GM19099 (cell line): ENCODE data around the gene DNAJC30.

Experiments used
- POLR2A ChIP-seq: IDR thresholded peaks from 3 replicates; pipeline ENCODE4 v1.6.1; 2011; ENCODE audit warnings: low read depth; ENCODE audit not compliant: insufficient read length; ENCODE audit errors: extremely low read depth

The DNAJC30 gene

DNA sequence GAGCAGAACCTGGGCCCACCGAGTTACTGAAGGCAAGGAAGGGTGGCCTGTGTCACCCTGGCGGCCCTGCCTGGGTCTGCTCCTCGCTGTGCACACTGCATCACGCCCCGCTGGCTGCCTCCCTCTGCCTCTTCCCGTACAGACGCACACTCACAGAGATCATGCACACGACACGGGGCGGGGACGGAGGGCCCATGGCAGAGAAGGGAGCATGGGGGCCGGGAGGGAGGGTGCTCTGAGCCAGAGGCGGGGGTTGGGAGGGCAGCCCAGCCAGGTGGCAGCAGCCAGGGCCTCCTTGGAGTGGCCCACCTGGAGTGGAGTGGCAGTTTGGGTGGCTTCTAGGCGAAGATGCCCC lies 16.8 kb upstream of the DNAJC30 start:
- TF ChIP-seq POLR2A: no peak

DNA sequence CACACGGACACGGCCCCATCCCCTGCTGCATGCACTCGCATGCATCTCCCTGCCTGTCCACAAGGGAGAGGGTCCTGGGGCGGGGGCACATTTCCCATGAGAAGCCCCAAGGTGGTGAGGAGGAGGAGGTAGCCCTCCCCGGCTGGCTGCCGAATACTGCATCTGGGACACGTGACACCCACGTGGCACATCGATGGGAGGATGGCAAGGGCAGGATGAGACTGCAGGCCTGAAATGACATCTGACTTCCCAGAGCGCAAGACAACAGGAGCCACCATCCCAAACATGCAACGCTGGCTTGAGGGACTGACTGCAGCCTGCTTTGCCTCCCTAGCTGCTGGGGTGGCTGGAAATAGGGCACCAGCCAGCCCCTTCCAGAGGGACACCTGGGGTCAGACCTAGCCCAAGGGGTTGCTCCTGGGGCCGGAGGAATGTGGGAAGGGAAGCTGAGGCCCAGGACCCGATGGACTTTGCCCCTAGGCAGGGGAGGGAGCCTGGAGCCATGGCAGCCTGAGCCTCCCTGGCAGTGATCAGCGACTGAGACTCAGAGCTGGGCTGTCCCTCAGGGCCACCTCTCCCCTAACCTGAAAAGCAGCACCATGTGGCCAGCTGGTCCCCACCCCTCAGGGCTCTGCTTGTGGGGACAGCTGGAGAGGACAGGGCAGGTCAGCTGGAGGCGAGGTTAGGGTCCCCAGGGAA lies 16.3 kb upstream of the DNAJC30 start:
- TF ChIP-seq POLR2A: no peak

DNA sequence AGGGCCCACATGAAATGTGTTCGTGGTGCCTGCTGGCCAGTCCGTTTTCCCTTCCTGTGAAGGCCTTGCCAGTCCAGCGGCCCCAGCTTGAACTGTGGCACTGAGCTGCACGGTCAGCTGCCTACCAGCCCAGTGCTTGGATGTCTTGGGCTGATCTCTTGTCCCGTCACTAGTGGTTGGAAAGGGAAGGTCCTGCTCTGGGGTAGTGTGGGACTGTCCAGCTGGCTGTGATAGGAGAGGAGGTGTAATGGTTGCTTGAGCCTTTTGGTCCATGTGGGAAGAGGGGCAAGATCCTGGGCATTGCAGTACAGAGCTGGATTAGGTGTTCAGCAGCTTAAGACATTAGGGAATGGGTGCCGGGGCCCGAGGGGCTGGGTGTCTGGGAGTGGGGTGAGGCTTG lies 15.2 kb upstream of the DNAJC30 start:
- no peak for TF ChIP-seq POLR2A

DNA sequence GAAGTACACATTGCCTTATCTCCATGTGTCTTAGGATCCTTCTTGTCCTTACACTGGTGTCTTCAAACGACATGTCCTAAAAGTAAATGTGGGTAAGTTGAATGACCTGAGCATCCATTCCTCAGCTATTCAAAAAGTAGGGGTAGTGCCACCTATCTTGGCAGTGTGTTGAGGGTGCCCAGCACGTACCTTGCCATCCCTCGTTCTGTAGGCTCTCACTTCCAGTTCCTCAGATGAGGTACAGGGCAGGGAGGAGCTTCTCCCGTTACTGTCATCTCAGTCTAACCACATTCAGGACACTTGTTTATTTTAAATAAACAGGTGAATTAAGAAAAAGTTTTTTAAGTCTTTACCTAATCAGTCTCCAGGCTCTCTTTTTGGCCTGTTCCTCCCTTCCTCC lies 13.1 kb upstream of the DNAJC30 start:
- TF ChIP-seq POLR2A: no peak

DNA sequence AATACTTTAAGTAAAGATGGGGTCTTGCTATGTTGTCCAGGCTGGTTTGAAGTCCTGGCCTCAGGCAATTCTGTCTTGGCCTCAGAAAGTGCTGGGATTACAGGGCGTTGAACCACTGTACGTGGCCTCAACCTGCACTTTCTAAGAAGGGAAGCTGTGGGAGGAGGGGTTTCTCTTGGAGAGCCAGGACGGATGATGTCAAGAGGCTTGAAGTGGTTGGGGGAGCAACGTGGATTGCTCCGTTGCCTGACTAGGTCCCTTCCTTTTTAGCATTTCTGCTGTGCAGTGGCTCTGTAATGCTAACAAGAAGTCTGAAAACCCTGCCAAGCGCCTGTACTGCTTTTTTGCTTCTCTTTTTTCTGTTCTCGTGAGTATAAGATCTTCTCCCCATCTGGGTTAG lies 7.4 kb upstream of the DNAJC30 start:
- TF ChIP-seq POLR2A: no peak

DNA sequence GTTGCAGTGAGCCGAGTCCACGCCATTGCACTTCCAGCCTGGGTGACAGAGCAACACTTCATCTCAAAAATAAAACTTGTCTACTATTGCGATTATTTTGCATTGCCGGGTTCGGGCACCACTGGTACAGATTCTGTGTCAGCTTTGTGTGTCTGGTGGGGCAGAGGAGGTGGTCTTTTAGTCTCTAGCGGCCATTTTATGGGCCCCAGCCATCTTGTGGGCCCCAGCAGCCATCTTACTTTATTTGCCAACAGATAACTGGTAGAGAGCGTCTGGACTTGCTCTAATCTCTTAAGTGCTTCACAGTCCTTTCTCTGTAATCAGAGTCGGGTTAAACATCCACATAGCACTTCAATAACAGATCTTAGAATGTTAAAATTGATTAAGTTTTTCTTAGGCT lies 5.0 kb upstream of the DNAJC30 start:
- TF ChIP-seq POLR2A: no peak

DNA sequence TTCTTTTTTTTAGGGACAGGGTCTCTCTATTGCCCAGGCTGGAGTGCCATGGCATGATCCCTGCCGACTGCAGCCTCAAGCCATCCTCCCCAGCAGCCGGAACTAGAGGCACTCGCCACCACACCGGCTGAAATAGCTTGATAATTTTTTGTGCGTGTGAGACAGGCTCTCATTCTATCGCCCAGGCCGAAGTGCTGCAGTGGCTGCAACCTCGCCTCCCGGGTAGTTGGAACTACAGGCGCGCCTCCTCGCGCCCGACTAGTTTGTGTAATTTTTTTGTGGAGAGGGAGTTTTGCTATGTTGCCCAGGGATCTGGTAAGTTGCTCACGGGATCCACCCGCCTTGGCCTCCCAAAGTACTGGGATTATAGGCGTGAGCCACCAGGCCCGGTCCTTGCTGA lies 2.1 kb upstream of the DNAJC30 start:
- TF ChIP-seq POLR2A: no peak

DNA sequence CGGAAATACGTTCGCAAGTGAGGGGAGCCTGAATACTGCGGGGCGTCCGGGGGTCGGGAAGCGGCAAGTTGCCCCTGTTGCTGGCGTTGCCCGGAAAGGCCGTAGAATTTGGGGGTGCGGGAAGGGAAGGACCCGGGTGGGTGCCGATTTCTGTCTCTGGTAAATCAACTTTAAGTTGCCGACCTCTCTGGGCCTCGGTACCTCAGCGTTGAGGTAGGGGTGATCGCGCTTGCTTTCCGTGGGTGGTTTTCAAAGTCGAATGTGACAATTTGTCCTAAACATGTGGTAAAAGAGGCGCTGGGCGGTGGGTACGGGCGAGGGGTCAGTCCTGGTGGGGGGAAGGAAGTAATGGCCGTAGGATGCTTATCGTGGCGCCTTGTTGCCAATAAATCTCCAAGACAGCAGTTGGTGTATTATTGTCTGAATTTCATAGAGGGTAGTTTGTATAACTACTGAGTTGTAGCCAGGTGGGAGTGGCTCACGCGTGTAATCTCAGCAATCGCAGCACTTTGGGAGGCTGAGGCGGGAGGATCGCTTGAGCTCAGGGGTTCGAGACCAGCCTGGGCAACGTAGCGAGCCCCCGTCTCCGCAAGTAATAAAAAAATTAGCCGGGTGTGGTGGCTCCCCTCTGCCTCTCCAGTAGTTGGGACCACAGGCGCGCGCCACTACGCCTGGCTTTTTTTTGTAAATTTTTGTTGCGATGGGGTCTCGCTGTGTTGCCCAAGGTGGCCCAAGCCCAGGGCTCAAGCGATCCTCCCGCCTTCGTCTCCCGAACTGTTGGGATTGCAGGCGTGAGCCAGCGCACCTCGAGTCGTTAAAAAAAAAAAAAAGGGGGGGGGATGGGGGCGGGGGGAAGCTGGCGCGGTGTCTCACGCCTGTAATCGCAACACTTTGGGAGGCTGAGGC lies 788 bp upstream of the DNAJC30 start:
- TF ChIP-seq POLR2A: no peak

DNA sequence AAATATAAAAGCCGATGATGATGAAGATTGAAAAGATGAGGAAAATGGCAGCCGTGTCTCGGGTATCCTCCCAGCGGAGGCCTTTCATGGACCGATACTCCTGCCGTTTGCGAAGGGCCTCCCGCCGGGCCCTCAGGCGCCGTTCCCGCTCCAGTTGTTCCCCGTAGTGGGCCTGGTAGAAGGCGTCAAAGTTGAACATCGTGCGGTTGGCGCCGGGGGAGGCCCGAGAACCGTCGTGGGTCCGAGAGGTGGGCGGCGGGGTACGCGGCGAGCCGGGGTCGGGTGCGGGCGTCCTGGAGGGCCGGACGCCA lies 553 bp downstream of the DNAJC30 start:
- TF ChIP-seq POLR2A: no peak

DNA sequence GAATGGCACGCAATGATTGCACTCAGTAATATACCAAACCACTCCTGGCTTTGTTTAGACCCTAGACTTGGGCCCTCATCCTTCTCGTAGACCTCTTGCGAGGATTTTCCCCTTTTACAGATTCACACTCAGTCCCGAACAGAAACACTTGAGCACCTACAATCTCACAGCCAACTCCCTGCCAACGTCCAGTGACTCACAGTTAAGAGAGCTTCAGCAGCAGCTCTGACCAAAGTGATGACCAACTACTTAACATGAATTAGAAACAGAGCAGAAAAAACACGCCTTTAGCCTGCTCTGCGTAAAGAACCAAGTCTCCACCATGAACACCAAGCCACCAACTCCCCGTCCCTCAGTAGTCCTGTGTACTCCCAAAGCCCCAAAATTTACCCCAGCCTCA lies 2.2 kb downstream of the DNAJC30 start:
- no peak for TF ChIP-seq POLR2A

DNA sequence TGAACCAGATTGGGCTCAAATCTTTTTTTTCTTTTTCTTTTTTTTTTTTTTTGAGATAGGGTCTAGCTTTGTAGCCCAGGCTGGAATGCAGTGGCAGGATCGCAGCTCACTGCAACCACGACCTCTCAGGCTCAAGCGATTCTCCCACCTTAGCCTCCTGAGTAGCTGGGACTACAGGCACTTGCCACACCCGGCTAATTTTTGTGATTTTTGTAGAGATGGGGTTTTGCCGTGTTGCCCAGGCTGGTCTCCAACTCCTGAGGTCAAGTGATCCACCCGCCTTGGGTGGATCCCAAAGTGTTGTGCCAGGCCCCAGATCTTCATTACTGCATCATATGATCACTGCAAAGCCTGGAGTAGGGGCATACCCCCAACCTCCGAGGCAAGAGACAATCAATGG lies 2.8 kb downstream of the DNAJC30 start:
- TF ChIP-seq POLR2A: no peak

DNA sequence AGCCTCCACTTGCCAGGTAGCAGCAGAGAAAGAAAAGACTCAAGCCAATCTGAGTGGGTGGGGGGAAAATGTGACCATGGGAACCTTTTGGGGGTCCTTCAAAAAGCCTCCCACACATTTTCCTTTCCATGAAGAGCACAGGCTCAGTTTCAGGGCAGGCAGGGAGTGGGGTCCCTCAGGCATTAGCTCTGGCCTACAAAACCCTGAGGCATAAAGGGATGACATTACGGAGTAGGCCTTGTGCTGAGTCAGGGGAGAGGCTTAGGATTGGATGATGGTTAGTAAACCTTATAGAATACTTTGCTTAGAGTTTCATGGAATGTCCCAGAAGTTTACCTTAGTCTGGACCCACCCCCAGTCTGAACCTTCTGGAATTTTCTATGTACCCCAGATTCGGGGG lies 3.5 kb downstream of the DNAJC30 start:
- TF ChIP-seq POLR2A: no peak

DNA sequence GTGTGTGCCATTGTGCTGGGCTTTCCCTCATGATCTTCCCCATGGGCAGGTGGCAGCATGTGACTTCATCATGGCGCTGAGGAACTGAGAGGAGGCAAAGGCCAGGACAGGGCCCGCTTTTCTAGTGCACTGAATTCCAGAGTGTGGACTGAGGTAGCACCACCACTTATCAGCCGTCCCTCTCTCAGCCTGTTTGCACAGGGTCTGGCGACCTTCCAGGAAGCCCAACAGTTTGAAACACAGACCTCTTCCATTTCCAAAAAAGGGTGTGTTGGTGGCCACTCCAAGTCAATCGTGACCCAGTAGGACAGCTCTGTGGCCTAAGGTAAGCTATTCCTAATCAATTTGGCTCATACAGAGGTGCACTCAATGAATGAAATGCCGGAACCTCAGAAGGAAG lies 4.4 kb downstream of the DNAJC30 start:
- TF ChIP-seq POLR2A: no peak

DNA sequence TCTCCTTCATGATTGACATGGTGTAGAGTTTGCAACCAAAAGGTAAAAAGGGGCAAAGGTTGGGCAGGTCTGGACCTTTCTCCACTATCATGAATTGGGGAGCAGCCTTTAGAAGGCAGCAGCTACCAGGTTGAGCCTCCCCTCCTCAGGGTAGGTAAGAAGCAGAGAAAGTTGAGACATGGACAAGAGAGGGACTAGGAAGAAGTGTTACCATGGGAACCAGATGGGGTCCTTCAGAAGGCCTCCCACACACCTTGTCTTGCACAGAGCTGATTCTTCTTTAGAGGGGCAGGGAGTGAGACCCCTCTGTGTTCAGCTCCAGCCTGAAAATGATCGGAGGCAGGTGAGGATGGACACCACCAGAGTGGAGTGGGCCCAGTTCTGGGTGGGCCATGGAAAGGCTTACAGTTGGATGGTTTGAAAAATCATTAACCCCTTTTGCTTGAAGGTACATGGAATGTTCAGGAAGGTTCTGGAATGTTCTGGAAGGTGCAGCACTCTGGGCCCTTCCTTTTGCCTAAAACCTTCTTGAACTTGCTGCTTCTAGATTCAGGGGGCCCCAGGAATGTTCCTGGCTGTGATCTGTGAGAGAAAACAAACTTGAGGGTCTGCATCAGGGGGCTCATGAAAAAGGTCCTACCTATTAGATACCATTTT lies 8.7 kb downstream of the DNAJC30 start:
- no peak for TF ChIP-seq POLR2A

DNA sequence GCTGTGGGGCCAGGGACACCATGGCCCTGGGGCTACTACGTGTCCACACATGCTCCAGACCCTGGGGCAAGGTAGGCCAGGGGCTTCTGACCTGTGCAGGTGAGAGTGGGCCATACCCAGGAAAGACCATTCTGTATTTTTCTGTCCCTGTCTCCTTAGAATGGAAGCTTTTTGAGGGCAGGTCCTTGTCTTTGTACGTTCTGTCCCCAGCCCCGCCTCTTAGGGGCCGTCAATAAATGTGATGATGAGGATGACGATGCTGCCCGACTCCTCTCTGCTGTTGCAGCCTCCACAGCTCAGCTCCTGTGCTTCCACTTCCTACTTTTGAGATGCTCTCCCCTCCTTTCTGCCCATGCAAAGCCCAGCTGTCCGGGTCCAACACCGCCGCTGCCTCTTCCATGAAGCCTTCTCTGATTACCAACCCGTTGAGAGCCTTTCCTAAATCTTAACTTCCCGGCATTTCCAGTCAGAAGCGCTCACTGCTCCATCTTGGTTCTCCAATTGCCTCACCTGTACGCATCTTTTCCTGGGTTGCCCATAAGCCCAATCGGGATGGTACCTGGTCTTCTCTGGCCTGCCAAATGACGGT lies 11.3 kb downstream of the DNAJC30 start:
- no peak for TF ChIP-seq POLR2A

DNA sequence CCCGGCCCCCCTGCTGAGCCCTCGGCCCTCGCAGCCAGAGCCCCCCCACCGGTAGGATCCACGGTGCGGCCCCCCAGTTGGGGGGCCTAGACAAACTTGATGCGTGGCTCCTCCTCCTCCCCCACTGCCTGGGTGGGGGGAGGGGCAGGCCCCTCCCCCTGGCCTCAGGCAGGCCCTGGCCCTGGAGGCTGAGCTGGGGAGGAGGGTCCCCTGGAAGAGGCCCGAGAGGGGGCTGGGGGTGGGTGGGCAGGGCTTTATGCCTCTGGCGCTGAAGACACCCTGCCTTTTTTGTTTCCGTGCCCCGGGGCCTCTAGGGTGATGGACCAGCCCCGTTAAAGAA lies 12.0 kb downstream of the DNAJC30 start:
- TF ChIP-seq POLR2A: no peak
